Activated naive CD8-positive, alpha-beta T cell treated with anti-CD3 and anti-CD28 coated beads, Interleukin-2, amount 50 U/mL, for 24 hours (primary cell): ENCODE results near the gene SELPLG.

Source experiments
- ATAC-seq: fragments of 150-1000 bp; cut with Tn5 transposase; one replicate; pipeline ENCODE4 v1.10.0; 2021
- DNase-seq: peaks from one replicate; pipeline ENCODE4 v3.0.0; 2021
- H3K27ac Mint-ChIP-seq: one replicate; pipeline ENCODE4 v1.8.0; 2021; ENCODE audit warnings: mild to moderate bottlenecking, mixed read lengths
- H3K27me3 Mint-ChIP-seq: one replicate; pipeline ENCODE4 v1.8.0; 2021; ENCODE audit warnings: mixed read lengths
- H3K36me3 Mint-ChIP-seq: one replicate; pipeline ENCODE4 v1.8.0; 2021; ENCODE audit warnings: low read depth, mixed read lengths
- H3K4me1 Mint-ChIP-seq: one replicate; pipeline ENCODE4 v1.8.0; 2021; ENCODE audit warnings: mixed read lengths
- H3K4me3 Mint-ChIP-seq: one replicate; pipeline ENCODE4 v1.8.0; 2021; ENCODE audit warnings: mild to moderate bottlenecking, moderate library complexity, mixed read lengths
- H3K9me3 Mint-ChIP-seq: one replicate; pipeline ENCODE4 v1.8.0; 2021; ENCODE audit warnings: mixed read lengths

The SELPLG gene

GRCh38 chr12:108647585-108648287, 14.0 kb upstream of the SELPLG start:
- DNase-seq (no peak), ATAC-seq (no peak)
- Mint-ChIP-seq H3K27ac (no peak overlapping the region), H3K36me3 (peaks cover 33% of the 10 kb centered on the region), H3K9me3 (no peaks in the 10 kb centered on the region), H3K4me3 (no peak overlapping the region), H3K4me1 (peaks cover 51% of the 10 kb centered on the region), H3K27me3 (no peaks in the 10 kb centered on the region)

- Mint-ChIP-seq H3K27me3 (no peaks in the 10 kb centered on the region), H3K27ac (peak overlapping the region; percentile 59), H3K9me3 (no peaks in the 10 kb centered on the region), H3K36me3 (peaks cover 33% of the 10 kb centered on the region), H3K4me1 (peaks cover 50% of the 10 kb centered on the region), H3K4me3 (no peak overlapping the region)
- no peak for DNase-seq
- ATAC-seq = no peak
Measured at GRCh38 chr12:108646600-108647579, 13.2 kb upstream of the SELPLG start.

- no peak overlapping the region for H3K4me3 Mint-ChIP-seq
- peaks cover 30% of the 10 kb centered on the region for H3K36me3 Mint-ChIP-seq
- H3K9me3 Mint-ChIP-seq = no peaks in the 10 kb centered on the region
- DNase-seq (no peak), ATAC-seq (no peak)
- H3K4me1 Mint-ChIP-seq = peaks cover 52% of the 10 kb centered on the region
- no peaks in the 10 kb centered on the region for H3K27me3 Mint-ChIP-seq
- H3K27ac Mint-ChIP-seq = peak overlapping the region; percentile 59
Measured at GRCh38 chr12:108645686-108646599, 12.2 kb upstream of the SELPLG start.

GRCh38 chr12:108644811-108645120, 11.1 kb upstream of the SELPLG start:
- no peak overlapping the region for H3K4me3 Mint-ChIP-seq
- ATAC-seq (no peak), DNase-seq (no peak)
- peaks cover 28% of the 10 kb centered on the region for H3K36me3 Mint-ChIP-seq
- H3K27me3 Mint-ChIP-seq = no peaks in the 10 kb centered on the region
- no peaks in the 10 kb centered on the region for H3K9me3 Mint-ChIP-seq
- H3K27ac Mint-ChIP-seq = no peak overlapping the region
- H3K4me1 Mint-ChIP-seq = peaks cover 60% of the 10 kb centered on the region

- Mint-ChIP-seq H3K4me1 (peaks cover 60% of the 10 kb centered on the region), H3K4me3 (no peak overlapping the region), H3K36me3 (peaks cover 23% of the 10 kb centered on the region), H3K9me3 (no peaks in the 10 kb centered on the region), H3K27me3 (no peaks in the 10 kb centered on the region), H3K27ac (no peak overlapping the region)
- DNase-seq (no peak), ATAC-seq (no peak)
Measured at GRCh38 chr12:108643941-108644810, 10.5 kb upstream of the SELPLG start.

GRCh38 chr12:108642899-108643654, 9.4 kb upstream of the SELPLG start:
- H3K9me3 Mint-ChIP-seq = no peaks in the 10 kb centered on the region
- H3K27ac Mint-ChIP-seq = no peak overlapping the region
- ATAC-seq = no peak
- no peak for DNase-seq
- H3K36me3 Mint-ChIP-seq = peaks cover 12% of the 10 kb centered on the region
- no peaks in the 10 kb centered on the region for H3K27me3 Mint-ChIP-seq
- H3K4me1 Mint-ChIP-seq = peaks cover 51% of the 10 kb centered on the region
- H3K4me3 Mint-ChIP-seq = no peak overlapping the region

GRCh38 chr12:108642269-108642870, 8.7 kb upstream of the SELPLG start:
- Mint-ChIP-seq H3K27me3 (no peaks in the 10 kb centered on the region), H3K4me1 (peaks cover 51% of the 10 kb centered on the region), H3K4me3 (no peak overlapping the region), H3K36me3 (peaks cover 8% of the 10 kb centered on the region), H3K9me3 (no peaks in the 10 kb centered on the region), H3K27ac (peak overlapping the region; percentile 16)
- ATAC-seq = no peak
- DNase-seq = no peak

- Mint-ChIP-seq H3K4me1 (peaks cover 52% of the 10 kb centered on the region), H3K36me3 (peaks cover 5% of the 10 kb centered on the region), H3K27ac (peak overlapping the region; percentile 16), H3K4me3 (no peak overlapping the region), H3K27me3 (no peaks in the 10 kb centered on the region), H3K9me3 (no peaks in the 10 kb centered on the region)
- DNase-seq = no peak
- ATAC-seq = no peak
Measured at GRCh38 chr12:108641446-108642268, 8.0 kb upstream of the SELPLG start.

GRCh38 chr12:108640802-108641445, 7.2 kb upstream of the SELPLG start:
- H3K36me3 Mint-ChIP-seq = peaks cover 2% of the 10 kb centered on the region
- H3K27me3 Mint-ChIP-seq = no peaks in the 10 kb centered on the region
- H3K27ac Mint-ChIP-seq = no peak overlapping the region
- peaks cover 50% of the 10 kb centered on the region for H3K4me1 Mint-ChIP-seq
- H3K4me3 Mint-ChIP-seq = no peak overlapping the region
- ATAC-seq (no peak), DNase-seq (no peak)
- H3K9me3 Mint-ChIP-seq = no peaks in the 10 kb centered on the region

- no peaks in the 10 kb centered on the region for H3K9me3 Mint-ChIP-seq
- H3K4me3 Mint-ChIP-seq = no peak overlapping the region
- no peaks in the 10 kb centered on the region for H3K36me3 Mint-ChIP-seq
- no peak overlapping the region for H3K27ac Mint-ChIP-seq
- ATAC-seq (no peak), DNase-seq (no peak)
- no peaks in the 10 kb centered on the region for H3K27me3 Mint-ChIP-seq
- H3K4me1 Mint-ChIP-seq = peaks cover 58% of the 10 kb centered on the region
Measured at GRCh38 chr12:108638997-108639822, 5.5 kb upstream of the SELPLG start.

GRCh38 chr12:108638141-108638827, 4.6 kb upstream of the SELPLG start:
- H3K9me3 Mint-ChIP-seq = no peaks in the 10 kb centered on the region
- H3K4me1 Mint-ChIP-seq = peaks cover 67% of the 10 kb centered on the region
- no peaks in the 10 kb centered on the region for H3K27me3 Mint-ChIP-seq
- no peaks in the 10 kb centered on the region for H3K36me3 Mint-ChIP-seq
- no peak overlapping the region for H3K4me3 Mint-ChIP-seq
- DNase-seq (no peak), ATAC-seq (no peak)
- no peak overlapping the region for H3K27ac Mint-ChIP-seq
